HL-60 (cell line): ENCODE measurements around the gene MUC20.
"Not testable (repeated sequence)": the region's sequence is repeated elsewhere in the genome, so short reads cannot be mapped to it uniquely, and the experiment has no call there.

ENCODE experiments used
- DNase-seq, 2 experiments: peaks; one replicate each; pipeline ENCODE4 v3.0.0-alpha.2; 2010 to 2020; ENCODE audit warnings: low read depth in 1 of 2, low spot score in 1 of 2
- H3K27ac ChIP-seq: fragments of 250-450 bp; sonication (Bioruptor Pico); replicated peaks from 2 replicates; pipeline ENCODE4 v1.5.1; 2020; ENCODE audit warnings: mild to moderate bottlenecking, moderate library complexity
- H3K27me3 ChIP-seq: fragments of 250-450 bp; sonication (Bioruptor Pico); 2 replicates; pipeline ENCODE4 v1.5.1; 2021; ENCODE audit warnings: mild to moderate bottlenecking, moderate library complexity; ENCODE audit not compliant: insufficient read depth, poor library complexity, severe bottlenecking
- H3K4me3 ChIP-seq: replicated peaks from 2 replicates; pipeline ENCODE4 v1.5.1; 2011; ENCODE audit warnings: mild to moderate bottlenecking, control low read depth, low read length; ENCODE audit not compliant: insufficient read depth
- GABPA ChIP-seq: IDR thresholded peaks from 2 replicates; pipeline ENCODE4 v1.6.1; 2012; ENCODE audit warnings: low read depth
- POLR2AphosphoS5 ChIP-seq: IDR thresholded peaks from 2 replicates; pipeline ENCODE4 v1.6.1; 2012; ENCODE audit warnings: low read depth
- SPI1 ChIP-seq: IDR thresholded peaks from 2 replicates; pipeline ENCODE4 v1.6.1; 2012; ENCODE audit warnings: low read depth, mild to moderate bottlenecking, borderline replicate concordance
- TF ChIP-seq, protein P1 (sequence below): IDR thresholded peaks from 2 replicates; pipeline ENCODE4 v1.6.1; 2012; ENCODE audit warnings: low read depth; ENCODE audit not compliant: insufficient replicate concordance
- TF ChIP-seq, protein P2 (sequence below): IDR thresholded peaks from one replicate; pipeline ENCODE4 v1.5.1; 2011; ENCODE audit warnings: low read length, control low read depth, inconsistent platforms; ENCODE audit not compliant: insufficient read depth

The MUC20 gene

DNA sequence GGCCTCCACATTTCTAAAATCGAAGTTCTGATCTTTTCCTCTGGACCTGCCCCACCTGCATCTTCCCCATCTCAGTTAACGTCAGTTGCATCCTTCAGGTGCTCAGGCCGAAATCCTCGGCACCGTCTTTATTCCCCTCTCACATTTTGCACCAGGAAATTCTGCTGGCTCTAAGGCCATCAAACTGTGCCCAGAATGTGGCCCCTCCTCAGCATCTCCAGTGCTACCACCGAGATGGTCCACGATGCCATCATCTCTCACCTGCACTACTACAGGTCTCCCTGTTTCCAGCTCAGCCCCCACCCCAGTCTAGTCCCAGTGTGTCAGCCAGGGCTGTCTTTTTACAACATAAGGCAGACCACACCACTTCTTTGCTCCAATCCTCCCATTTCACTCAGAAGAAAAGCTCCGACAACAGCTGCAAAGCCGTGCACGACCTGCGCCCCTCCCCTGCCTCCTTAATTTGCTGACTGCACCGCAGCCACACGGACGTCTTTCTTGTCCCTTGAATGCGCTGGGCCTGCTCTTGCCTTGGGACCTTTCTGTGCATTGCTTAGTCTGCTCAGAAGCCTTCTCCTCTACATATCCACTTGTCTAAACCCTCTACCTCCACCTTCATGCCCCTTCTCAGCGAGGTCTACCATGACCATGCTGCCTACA lies 14.4 kb downstream of the MUC20 start:
- DNase-seq, result no peak
- H3K27me3 ChIP-seq, result peaks cover 5% of the 10 kb centered on the region

DNA sequence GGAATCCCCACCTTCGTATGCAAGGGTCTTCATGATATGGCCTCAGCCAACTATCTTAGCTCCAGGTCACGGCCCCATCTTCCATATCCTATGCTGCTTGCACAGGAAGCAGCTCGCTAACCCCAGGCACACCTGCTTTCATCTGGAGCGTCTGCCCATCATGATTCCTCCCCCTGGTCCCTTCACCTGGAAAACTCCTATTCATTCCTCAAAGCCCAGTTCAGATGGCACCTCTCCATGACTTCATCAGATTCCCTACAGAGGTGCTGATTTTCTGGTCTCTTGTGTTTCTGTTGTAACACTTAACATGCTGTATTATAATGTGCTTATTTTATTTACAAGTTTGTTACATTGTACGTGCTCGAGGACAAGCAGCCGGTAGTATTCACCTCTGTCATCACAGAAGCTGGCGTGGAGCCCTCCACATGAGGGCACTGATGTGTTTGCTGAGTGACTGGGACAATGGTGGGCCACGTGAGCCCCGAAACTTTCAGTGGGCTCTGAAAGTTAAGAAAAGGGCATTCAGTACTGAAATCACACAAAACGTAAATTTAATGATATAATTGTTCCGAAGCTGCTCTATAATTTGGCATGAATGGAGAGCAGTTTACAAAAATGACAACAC lies 16.2 kb downstream of the MUC20 start:
- TF ChIP-seq SPI1 (no peak), GABPA (no peak), POLR2AphosphoS5 (no peak)
- TF ChIP-seq, protein P1, sequence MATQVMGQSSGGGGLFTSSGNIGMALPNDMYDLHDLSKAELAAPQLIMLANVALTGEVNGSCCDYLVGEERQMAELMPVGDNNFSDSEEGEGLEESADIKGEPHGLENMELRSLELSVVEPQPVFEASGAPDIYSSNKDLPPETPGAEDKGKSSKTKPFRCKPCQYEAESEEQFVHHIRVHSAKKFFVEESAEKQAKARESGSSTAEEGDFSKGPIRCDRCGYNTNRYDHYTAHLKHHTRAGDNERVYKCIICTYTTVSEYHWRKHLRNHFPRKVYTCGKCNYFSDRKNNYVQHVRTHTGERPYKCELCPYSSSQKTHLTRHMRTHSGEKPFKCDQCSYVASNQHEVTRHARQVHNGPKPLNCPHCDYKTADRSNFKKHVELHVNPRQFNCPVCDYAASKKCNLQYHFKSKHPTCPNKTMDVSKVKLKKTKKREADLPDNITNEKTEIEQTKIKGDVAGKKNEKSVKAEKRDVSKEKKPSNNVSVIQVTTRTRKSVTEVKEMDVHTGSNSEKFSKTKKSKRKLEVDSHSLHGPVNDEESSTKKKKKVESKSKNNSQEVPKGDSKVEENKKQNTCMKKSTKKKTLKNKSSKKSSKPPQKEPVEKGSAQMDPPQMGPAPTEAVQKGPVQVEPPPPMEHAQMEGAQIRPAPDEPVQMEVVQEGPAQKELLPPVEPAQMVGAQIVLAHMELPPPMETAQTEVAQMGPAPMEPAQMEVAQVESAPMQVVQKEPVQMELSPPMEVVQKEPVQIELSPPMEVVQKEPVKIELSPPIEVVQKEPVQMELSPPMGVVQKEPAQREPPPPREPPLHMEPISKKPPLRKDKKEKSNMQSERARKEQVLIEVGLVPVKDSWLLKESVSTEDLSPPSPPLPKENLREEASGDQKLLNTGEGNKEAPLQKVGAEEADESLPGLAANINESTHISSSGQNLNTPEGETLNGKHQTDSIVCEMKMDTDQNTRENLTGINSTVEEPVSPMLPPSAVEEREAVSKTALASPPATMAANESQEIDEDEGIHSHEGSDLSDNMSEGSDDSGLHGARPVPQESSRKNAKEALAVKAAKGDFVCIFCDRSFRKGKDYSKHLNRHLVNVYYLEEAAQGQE, result no peak
- TF ChIP-seq, protein P2, sequence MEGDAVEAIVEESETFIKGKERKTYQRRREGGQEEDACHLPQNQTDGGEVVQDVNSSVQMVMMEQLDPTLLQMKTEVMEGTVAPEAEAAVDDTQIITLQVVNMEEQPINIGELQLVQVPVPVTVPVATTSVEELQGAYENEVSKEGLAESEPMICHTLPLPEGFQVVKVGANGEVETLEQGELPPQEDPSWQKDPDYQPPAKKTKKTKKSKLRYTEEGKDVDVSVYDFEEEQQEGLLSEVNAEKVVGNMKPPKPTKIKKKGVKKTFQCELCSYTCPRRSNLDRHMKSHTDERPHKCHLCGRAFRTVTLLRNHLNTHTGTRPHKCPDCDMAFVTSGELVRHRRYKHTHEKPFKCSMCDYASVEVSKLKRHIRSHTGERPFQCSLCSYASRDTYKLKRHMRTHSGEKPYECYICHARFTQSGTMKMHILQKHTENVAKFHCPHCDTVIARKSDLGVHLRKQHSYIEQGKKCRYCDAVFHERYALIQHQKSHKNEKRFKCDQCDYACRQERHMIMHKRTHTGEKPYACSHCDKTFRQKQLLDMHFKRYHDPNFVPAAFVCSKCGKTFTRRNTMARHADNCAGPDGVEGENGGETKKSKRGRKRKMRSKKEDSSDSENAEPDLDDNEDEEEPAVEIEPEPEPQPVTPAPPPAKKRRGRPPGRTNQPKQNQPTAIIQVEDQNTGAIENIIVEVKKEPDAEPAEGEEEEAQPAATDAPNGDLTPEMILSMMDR, result no peak
- Histone ChIP-seq H3K27ac (no peak overlapping the region), H3K27me3 (peaks cover 5% of the 10 kb centered on the region), H3K4me3 (no peak overlapping the region)
- no peak for DNase-seq

More for the DNA sequence above, 14.4 kb downstream of the MUC20 start:
- TF ChIP-seq POLR2AphosphoS5 (no peak), SPI1 (no peak), GABPA (no peak)
- TF ChIP-seq, protein P2, result no peak
- TF ChIP-seq, protein P1, result no peak
- H3K4me3 ChIP-seq, result no peak overlapping the region
- no peak overlapping the region for H3K27ac ChIP-seq

DNA sequence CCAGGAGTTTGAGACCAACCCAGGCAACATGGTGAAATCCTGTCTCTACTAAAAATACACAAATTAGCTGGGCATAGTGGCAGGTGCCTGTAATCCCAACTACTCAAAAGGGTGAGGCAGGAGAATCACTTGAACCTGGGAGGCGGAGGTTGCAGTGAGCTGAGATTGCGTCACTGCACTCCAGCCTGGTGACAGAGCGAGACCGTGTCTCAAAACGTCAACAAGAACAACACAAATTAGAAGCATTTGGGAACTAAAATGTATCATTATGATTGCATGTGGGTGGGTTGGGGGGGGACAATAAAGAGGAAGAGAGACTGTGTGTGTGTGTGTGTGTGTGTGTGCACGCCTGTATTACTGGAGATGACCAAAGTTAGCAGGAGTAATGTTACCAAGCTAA lies 17.0 kb downstream of the MUC20 start:
- not testable (repeated sequence) for DNase-seq, H3K4me3 ChIP-seq, H3K27me3 ChIP-seq, H3K27ac ChIP-seq

DNA sequence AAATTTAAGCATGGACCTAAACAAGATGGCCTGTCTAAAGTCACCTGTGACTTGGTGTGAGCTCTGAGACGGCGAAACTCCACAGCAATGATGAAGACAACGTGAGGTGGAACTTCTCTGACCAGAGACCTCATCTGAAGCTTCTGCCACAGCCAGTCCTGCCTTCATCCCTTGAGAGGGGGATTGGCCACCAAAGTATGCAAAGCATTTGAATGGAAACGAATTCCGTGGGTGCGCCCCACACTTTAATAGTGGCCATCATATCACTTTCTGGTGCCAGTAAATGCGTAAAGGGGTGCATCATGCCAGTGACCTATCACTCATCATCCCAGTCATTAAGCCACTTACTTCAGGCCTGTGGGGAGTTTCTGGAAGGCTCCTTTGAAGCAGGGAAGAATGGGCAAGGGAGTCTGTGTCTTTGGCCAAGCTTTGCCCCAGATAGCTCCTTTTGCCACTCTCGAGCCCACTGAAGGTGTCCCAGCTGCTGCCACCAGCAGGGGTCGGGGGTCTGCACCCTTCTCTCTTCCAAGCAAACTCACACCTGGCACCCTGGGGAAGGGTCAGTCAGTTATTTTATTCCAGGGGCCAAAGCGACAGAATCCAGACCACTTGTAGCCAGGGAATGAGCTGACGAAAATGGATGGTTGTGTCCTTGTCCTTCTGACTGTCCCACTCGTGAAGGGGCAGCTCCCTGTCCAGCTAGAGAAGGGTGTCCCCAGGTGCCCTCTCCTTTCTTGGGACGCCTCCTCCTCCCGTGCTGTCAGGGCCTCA lies 17.7 kb downstream of the MUC20 start:
- Histone ChIP-seq H3K27ac (no peak overlapping the region), H3K27me3 (peaks cover 5% of the 10 kb centered on the region), H3K4me3 (no peak overlapping the region)
- no peak for DNase-seq
- TF ChIP-seq POLR2AphosphoS5 (no peak), GABPA (no peak), SPI1 (no peak)
- TF ChIP-seq, protein P2, result no peak
- TF ChIP-seq, protein P1, result no peak
